ENCODE data around the gene USP48.

The USP48 gene

DNA sequence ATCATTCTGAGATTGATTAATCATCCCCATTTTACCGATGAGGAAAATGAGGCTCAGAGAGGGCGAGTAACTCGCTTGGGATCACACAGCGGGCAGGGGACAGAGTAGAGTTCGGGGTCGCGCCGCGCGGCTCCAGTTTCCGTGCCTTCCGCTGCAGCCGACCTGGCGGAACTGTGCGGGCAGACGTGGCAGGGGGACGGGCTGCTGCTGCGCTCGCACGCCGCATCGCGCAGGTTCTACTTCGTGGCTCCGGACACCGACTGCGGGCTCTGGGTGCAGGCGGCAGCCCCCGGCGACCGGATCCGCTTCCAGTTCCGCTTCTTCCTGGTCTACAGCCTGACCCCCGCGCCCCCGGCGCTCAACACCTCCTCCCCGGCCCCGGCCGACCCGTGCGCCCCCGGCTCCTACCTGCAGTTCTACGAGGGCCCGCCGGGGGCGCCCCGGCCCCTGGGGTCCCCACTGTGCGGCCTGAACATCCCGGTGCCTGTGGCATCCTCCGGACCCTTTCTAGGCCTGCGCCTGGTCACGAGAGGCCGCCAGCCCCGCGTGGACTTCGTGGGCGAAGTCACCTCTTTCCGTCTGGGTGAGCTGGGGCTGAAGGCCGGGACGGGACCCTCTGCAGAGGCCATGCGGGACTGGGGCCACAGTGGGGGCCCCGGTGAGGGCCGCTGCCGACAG, 31.4 kb upstream of the USP48 start:
- TF ChIP-seq, protein P1, sequence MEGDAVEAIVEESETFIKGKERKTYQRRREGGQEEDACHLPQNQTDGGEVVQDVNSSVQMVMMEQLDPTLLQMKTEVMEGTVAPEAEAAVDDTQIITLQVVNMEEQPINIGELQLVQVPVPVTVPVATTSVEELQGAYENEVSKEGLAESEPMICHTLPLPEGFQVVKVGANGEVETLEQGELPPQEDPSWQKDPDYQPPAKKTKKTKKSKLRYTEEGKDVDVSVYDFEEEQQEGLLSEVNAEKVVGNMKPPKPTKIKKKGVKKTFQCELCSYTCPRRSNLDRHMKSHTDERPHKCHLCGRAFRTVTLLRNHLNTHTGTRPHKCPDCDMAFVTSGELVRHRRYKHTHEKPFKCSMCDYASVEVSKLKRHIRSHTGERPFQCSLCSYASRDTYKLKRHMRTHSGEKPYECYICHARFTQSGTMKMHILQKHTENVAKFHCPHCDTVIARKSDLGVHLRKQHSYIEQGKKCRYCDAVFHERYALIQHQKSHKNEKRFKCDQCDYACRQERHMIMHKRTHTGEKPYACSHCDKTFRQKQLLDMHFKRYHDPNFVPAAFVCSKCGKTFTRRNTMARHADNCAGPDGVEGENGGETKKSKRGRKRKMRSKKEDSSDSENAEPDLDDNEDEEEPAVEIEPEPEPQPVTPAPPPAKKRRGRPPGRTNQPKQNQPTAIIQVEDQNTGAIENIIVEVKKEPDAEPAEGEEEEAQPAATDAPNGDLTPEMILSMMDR (IDR thresholded peaks at IDR 0.05; ENCODE audit: extremely low read depth, missing control alignments), result peak; percentile 41
- peak; percentile 88 for DNase-seq (ENCODE audit: low spot score)

DNA sequence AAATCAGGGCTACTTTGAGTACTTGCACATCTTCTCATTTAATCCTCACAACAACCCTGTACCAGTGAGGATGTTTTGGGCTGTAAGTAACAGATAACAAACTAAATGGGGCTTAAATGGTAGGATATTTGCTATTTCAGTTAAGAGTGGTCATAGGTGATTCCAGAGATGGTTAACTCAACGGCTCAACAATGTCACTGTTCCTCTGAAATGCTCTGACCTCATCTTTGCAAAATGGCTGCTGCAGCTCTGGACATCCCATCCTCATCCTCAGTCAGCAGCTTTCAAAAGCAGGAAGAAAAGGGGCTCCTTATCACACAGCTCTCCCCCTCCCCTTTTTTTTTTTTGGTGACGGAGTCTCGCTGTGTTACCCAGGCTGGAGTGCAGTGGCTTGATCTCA, 30.6 kb upstream of the USP48 start:
- peak; percentile 13 for DNase-seq (ENCODE audit: low spot score)
- TF ChIP-seq, protein P1 (IDR thresholded peaks at IDR 0.05; ENCODE audit: extremely low read depth, missing control alignments), result no peak

DNA sequence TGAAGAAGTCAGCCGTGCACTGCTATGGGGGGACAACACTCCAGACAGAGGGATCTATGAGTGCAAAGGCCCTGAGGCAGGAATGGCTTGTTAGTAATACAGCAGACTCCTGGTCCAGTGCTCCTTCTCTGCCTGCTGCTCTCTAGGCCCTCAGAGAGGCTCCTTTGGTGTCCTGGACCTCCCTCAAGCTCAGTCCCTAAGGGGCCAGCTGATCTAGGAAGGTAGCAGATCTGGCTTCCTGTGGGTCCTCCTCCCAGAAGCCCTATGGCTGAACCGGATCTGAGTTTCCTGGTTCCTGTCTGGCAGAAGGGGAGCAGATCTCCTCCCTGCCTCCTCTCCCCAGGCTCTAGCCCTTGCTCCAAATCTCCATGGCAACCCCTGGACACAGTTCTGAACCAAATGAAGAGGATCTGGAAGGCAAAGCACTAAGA, 28.9 kb upstream of the USP48 start, which contains the start of gene LDLRAD2:
TSS of gene LDLRAD2 (plus strand) at position 391 of the 431 bp plus-strand sequence. CDS start 187 bp downstream, outside the sequence.
- peak; percentile 21 for DNase-seq (ENCODE audit: low spot score)
- TF ChIP-seq, protein P1 (IDR thresholded peaks at IDR 0.05; ENCODE audit: extremely low read depth, missing control alignments), result no peak

DNA sequence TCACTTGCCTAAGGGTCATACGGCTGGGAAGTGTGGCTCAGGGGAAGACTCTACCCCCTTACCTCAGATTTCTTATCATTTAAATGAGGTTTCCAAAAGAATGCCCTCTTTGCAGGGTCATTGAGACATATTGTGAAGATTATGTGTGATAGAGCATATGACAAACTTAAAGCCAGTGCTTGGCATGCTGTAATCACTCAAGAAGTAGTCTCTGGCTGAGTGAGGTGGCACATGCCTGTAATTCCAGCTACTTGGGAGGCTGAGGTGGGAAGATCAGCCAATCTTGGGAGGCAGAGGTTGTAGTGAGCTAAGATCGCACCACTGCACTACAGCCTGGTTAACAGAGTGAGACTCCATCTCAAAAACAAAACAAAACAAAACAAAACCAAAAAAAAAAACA, 21.6 kb upstream of the USP48 start:
- DNase-seq (ENCODE audit: low spot score), result no peak
- TF ChIP-seq, protein P1 (IDR thresholded peaks at IDR 0.05; ENCODE audit: extremely low read depth, missing control alignments), result no peak

DNA sequence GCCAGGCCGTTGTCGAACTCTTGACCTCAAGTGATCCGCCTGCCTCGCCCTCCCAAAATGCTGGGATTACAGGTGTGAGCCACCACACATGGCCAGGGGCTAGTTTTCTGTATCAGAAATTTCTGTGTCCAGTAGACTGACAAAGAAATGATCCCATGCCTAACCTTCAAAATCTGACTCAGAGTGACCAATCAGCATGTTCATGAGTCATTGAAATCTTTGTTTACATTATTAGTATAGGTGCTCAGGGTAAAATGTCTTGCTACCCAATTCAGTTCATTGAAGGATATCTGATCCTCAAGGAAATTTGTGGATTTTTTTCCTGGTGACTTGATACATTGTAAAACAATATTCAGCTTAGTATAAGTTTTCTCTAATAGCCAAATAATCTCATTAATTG, 18.2 kb upstream of the USP48 start:
- TF ChIP-seq, protein P1 (IDR thresholded peaks at IDR 0.05; ENCODE audit: extremely low read depth, missing control alignments), result no peak
- DNase-seq (ENCODE audit: low spot score), result no peak

DNA sequence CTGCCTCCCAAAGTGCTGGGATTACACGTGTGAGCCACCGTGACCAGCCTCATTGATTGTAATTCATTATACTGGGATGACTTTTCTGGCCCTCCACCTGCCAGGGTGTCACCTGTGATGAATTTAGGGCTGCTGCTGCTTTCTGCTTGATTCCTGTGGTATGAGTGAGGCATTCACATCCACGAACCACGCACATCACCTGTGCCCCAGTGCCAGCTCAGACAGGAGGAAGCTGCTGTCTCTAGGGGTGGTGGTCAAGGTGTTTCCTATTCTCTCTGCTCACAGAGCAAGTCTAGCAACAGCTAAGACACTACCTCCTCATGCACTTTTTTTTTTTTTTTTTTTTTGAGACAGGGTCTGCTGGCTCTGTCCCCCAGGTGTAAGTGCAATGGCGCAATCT, 16.8 kb upstream of the USP48 start:
- TF ChIP-seq, protein P1 (IDR thresholded peaks at IDR 0.05; ENCODE audit: extremely low read depth, missing control alignments), result no peak

DNA sequence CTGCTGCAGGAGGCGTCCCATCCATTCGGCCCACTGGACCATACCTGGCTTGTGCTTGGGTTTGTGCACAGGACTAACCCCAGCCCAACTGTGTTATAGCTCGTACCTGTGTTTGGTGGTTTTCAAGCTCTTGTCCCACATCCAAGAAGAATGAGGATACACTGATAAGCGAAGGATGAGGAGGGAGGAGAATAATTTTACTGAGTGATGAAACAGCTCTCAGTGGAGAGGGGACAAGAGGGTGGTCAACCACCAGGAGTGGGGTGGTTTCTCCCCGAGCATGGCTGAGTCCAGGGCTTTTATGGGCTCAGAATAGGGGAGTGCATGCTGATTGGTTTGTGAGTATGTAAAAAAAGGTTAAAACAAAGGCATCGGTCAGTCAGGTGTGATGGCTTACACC, 12.1 kb upstream of the USP48 start:
- TF ChIP-seq, protein P1 (IDR thresholded peaks at IDR 0.05; ENCODE audit: extremely low read depth, missing control alignments), result no peak
- no peak for DNase-seq (ENCODE audit: low spot score)

More for the DNA sequence above, 16.8 kb upstream of the USP48 start:
- DNase-seq (ENCODE audit: low spot score), result no peak

All from GM20000 (cell line).